Ishikawa (cell line): Measurements from ENCODE around the gene HARBI1.

Experiments
- CEBPB ChIP-seq: IDR thresholded peaks from 2 replicates; pipeline ENCODE4 v1.6.1; 2012
- CREB1 ChIP-seq: IDR thresholded peaks from 2 replicates; pipeline ENCODE4 v1.6.1; 2012; ENCODE audit warnings: low read depth
- EGR1 ChIP-seq: IDR thresholded peaks from 2 replicates; pipeline ENCODE4 v1.6.1; 2012
- EP300 ChIP-seq: IDR thresholded peaks from 2 replicates; pipeline ENCODE4 v1.6.1; 2012; ENCODE audit warnings: borderline replicate concordance
- FOXM1 ChIP-seq: IDR thresholded peaks from 2 replicates; pipeline ENCODE4 v1.6.1; 2012; ENCODE audit warnings: low read depth, borderline replicate concordance
- NFIC ChIP-seq: IDR thresholded peaks from 2 replicates; pipeline ENCODE4 v1.6.1; 2012
- RAD21 ChIP-seq: IDR thresholded peaks from 2 replicates; pipeline ENCODE4 v1.6.1; 2012; ENCODE audit warnings: low read depth
- REST ChIP-seq: IDR thresholded peaks from 2 replicates; pipeline ENCODE4 v1.6.1; 2012; ENCODE audit warnings: low read depth, mild to moderate bottlenecking
- TAF1 ChIP-seq: IDR thresholded peaks from 2 replicates; pipeline ENCODE4 v1.6.1; 2012; ENCODE audit warnings: low read depth, mild to moderate bottlenecking
- TCF12 ChIP-seq: IDR thresholded peaks from 2 replicates; pipeline ENCODE4 v1.6.1; 2012; ENCODE audit warnings: low read depth
- TEAD4 ChIP-seq: IDR thresholded peaks from 2 replicates; pipeline ENCODE4 v1.6.1; 2012
- YY1 ChIP-seq: IDR thresholded peaks from 2 replicates; pipeline ENCODE4 v1.6.1; 2012; ENCODE audit warnings: low read depth
- ZBTB7A ChIP-seq: IDR thresholded peaks from 2 replicates; pipeline ENCODE4 v1.6.1; 2012; ENCODE audit warnings: low read depth
- TF ChIP-seq, protein P1 (sequence below): IDR thresholded peaks from 2 replicates; pipeline ENCODE4 v1.6.1; 2012
- TF ChIP-seq, protein P2 (sequence below): IDR thresholded peaks from 2 replicates; pipeline ENCODE4 v1.6.1; 2012

The HARBI1 gene

DNA sequence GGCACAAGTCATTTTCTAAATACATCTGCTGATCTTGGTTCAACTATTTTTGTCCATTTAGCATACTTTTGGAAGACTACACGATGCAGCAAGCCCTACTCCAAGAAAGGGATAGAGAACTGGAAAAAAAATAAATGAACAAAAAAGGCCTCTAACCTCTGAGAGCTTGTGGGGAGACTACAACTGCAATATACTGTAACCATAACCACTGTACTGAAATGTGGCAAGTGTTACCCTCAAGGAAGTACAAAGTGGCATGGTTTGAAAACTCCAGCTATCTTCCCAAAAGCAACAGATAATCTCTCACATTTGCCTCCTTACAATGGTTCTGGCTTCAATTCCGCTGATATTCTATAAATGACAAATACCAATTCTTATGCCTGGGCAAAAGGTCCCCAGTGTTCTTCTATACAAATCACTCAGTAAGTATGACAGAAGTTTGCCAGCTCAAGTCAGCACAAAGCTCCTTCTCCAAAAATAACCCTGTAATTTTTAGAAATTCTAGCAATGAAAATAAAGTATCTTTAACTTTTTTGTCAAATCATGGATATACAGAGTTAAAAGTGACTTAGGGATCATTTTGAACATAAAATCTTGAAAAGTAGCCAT lies 46.1 kb downstream of the HARBI1 start:
- TF ChIP-seq TEAD4 (no peak), ZBTB7A (no peak), YY1 (no peak), EGR1 (no peak)

DNA sequence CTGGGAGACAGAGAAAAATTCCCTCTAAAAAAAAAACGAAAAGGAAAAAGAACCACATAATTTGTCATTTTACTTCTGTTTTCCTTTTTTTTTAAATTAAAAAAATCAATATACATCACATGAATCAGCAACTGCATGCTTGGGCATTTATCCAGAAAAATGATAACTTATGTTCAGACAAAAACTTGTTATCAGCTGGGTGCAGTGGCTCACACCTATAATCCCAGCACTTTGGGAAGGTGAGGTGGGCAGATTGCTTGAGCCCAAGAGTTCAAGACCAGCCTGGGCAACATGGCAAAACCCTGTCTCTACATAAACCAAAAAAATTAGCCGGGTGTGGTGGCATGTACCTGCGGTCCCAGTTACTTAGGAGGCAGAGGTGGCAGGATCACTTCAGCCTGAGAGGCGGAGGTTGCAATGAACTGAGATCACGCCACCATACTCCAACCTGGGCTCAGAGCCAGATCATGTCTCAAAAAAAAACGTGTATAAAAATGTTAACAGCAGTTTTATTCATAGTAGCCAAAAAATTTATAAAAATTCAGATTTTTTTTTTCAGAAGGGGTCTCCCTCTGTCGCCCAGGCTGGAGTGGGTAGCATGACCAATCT lies 51.7 kb downstream of the HARBI1 start:
- no peak for TF ChIP-seq TCF12
- no peak for TF ChIP-seq YY1
- TF ChIP-seq, protein P1, sequence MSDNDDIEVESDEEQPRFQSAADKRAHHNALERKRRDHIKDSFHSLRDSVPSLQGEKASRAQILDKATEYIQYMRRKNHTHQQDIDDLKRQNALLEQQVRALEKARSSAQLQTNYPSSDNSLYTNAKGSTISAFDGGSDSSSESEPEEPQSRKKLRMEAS: no peak
- no peak for TF ChIP-seq EGR1
- TF ChIP-seq, protein P2, sequence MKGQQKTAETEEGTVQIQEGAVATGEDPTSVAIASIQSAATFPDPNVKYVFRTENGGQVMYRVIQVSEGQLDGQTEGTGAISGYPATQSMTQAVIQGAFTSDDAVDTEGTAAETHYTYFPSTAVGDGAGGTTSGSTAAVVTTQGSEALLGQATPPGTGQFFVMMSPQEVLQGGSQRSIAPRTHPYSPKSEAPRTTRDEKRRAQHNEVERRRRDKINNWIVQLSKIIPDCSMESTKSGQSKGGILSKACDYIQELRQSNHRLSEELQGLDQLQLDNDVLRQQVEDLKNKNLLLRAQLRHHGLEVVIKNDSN: no peak
- TF ChIP-seq NFIC: no peak
- TF ChIP-seq FOXM1: no peak
- TF ChIP-seq RAD21: no peak
- no peak for TF ChIP-seq ZBTB7A
- TF ChIP-seq TEAD4: no peak
- no peak for TF ChIP-seq REST
- TF ChIP-seq TAF1: no peak
- no peak for TF ChIP-seq CEBPB
- no peak for TF ChIP-seq CREB1
- TF ChIP-seq EP300: no peak

DNA sequence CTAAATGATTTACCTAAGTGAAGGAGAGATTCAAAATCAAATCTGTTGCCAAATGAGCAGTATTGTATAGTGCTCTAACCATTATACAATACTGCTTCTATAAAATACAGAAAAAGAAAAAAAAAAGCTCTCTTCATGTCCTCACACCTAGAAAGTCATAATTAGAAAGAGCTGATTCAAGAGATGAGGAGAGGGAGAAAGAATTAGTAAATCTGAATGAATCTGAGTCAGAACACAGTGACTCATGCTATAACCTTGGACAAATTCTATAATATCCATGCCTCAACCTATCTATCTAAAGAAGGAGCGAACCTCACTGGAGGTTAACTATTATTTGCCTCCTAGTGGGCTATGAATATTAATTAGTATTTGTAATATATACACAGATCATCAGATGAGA lies 52.6 kb downstream of the HARBI1 start:
- TF ChIP-seq, protein P1: no peak
- TF ChIP-seq REST (no peak), EP300 (no peak), CREB1 (no peak), EGR1 (no peak), TEAD4 (no peak)
- TF ChIP-seq, protein P2: no peak

- TF ChIP-seq CREB1 (no peak), ZBTB7A (no peak), TEAD4 (no peak), TCF12 (no peak), FOXM1 (no peak), TAF1 (no peak), YY1 (no peak), REST (no peak), CEBPB (no peak)
Observed at GRCh38 chr11:46562527-46562926, 54.5 kb downstream of the HARBI1 start.
